Thoracic aorta (tissue), 2 donors: ENCODE results near the gene SH3RF1. TPM values are rescaled to one million over a fixed set of nuclear protein-coding genes. Genes with fewer than 3 reads are reported as not detected.
A peak's percentile ranks its signal among the peaks of the same experiment; 100 is the strongest.

Experiments used
- ATAC-seq: fragments of 150-250 bp; one replicate; pipeline ENCODE4 v1.8.0; 2017; ENCODE audit warnings: low read depth; ENCODE audit not compliant: insufficient number of reproducible peaks, low FRiP score
- DNase-seq: peaks from one replicate; pipeline ENCODE4 v3.0.0-alpha.2; 2020; ENCODE audit warnings: low spot score
- H3K27ac ChIP-seq, 2 donors: fragments of 200-600 bp; sonication (generic); 1 replicate in 1 of 2; 2 replicates in 1 of 2; pipeline ENCODE4 v1.5.1; 2016; ENCODE audit warnings: mild to moderate bottlenecking in 2 of 2, moderate library complexity in 2 of 2
- H3K27me3 ChIP-seq: fragments of 200-600 bp; sonication (generic); replicated peaks from 2 replicates; pipeline ENCODE4 v1.6.0; 2016; ENCODE audit warnings: mild to moderate bottlenecking; ENCODE audit not compliant: insufficient read depth
- H3K36me3 ChIP-seq: fragments of 200-600 bp; sonication (generic); one replicate; pipeline ENCODE4 v1.5.1; 2016
- H3K4me1 ChIP-seq, 2 donors: fragments of 200-600 bp; sonication (generic); 1 replicate in 1 of 2; 2 replicates in 1 of 2; pipeline versions ENCODE4 v1.5.1 to v1.6.0; 2016; ENCODE audit warnings: low read depth in 2 of 2, mild to moderate bottlenecking in 1 of 2; ENCODE audit not compliant: control insufficient read depth in 1 of 2
- H3K4me3 ChIP-seq: fragments of 200-600 bp; sonication (generic); 2 replicates; pipeline ENCODE4 v1.5.1; 2016; ENCODE audit warnings: mild to moderate bottlenecking
- H3K9me3 ChIP-seq: fragments of 200-600 bp; sonication (generic); 2 replicates; pipeline ENCODE4 v1.5.1; 2016
- CTCF ChIP-seq: fragments of 200-600 bp; sonication (generic); IDR thresholded peaks from one replicate; pipeline ENCODE4 v1.5.1; 2019; ENCODE audit warnings: antibody characterized with exemption
- total RNA-seq, 2 donors: library from RNA; depleted of rRNA; stranded (reverse); fragments of >200 nt; gene quantifications; one replicate each; pipeline versions ENCODE4 v1.1.0 to v1.2.3, GENCODE V29; 2016

SH3RF1 gene
- total RNA-seq, 2 donors from 2014 or later = 21.9 to 24.6 TPM

- H3K9me3 ChIP-seq = no peaks in the 10 kb centered on the region
- no peak for TF ChIP-seq CTCF
- no peak overlapping the region for H3K27ac ChIP-seq
- no peaks in the 10 kb centered on the region for H3K36me3 ChIP-seq
- ATAC-seq (no peak), DNase-seq (no peak)
- no peaks in the 10 kb centered on the region for H3K27me3 ChIP-seq
- no peak overlapping the region for H3K4me3 ChIP-seq
- H3K4me1 ChIP-seq = peaks cover 23 to 50% of the 10 kb centered on the region in 2 donors
Measured at GRCh38 chr4:169245061-169245460, 25.7 kb downstream of the SH3RF1 start.

GRCh38 chr4:169243825-169244609, 26.7 kb downstream of the SH3RF1 start:
- Histone ChIP-seq H3K4me1 (peaks cover 20 to 52% of the 10 kb centered on the region in 2 donors), H3K27ac (peak overlapping the region; percentile 31 to 43), H3K9me3 (no peaks in the 10 kb centered on the region), H3K27me3 (no peaks in the 10 kb centered on the region), H3K36me3 (no peaks in the 10 kb centered on the region), H3K4me3 (no peak overlapping the region)
- peak; percentile 78 for ATAC-seq
- no peak for DNase-seq
- TF ChIP-seq CTCF = no peak

- Histone ChIP-seq H3K27ac (peak overlapping the region in 1 of 2 donors; percentile 29), H3K36me3 (no peaks in the 10 kb centered on the region), H3K4me1 (peaks cover 38 to 77% of the 10 kb centered on the region in 2 donors), H3K4me3 (no peak overlapping the region), H3K27me3 (no peaks in the 10 kb centered on the region), H3K9me3 (no peaks in the 10 kb centered on the region)
- TF ChIP-seq CTCF = no peak
- ATAC-seq (no peak), DNase-seq (no peak)
Measured at GRCh38 chr4:169241464-169241863, 29.3 kb downstream of the SH3RF1 start.

DNA sequence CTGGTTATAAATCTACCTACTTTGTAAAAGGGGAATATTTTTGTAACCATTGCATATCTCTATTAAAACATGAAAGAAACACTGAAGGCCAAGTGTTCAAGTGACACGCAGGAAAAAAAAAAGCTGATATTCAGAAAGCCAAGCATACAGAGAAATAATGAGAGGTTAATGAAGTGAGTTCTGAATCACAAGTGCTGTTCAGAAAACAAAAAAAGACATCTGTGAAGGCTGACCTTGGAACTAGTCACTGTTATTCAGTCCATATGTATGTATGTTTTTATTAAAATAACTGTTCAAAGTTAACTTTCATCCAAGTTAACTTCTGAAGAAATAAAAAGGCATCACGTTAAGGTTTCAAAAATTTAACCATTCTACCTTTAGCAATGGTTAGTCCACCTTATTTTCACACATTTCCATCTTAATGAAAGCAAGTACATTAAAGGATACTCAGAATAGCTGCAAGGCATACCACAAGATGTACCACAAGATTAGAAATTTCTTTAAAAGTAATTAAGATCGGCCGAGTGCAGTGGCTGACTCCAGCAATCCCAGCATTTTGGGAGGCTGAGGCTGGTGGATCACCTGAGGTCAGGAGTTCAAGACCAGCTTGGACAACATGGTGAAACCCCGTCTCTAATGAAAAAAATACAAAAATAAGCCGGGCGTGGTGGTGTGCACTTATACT, 31.4 kb downstream of the SH3RF1 start:
- Histone ChIP-seq H3K9me3 (no peaks in the 10 kb centered on the region), H3K4me1 (peaks cover 35 to 84% of the 10 kb centered on the region in 2 donors), H3K36me3 (no peaks in the 10 kb centered on the region), H3K27me3 (no peaks in the 10 kb centered on the region), H3K27ac (no peak overlapping the region), H3K4me3 (no peak overlapping the region)
- DNase-seq = no peak
- TF ChIP-seq CTCF = no peak
- no peak for ATAC-seq

- no peaks in the 10 kb centered on the region for H3K27me3 ChIP-seq
- TF ChIP-seq CTCF = no peak
Measured at GRCh38 chr4:169238445-169238844, 32.3 kb downstream of the SH3RF1 start.

More at GRCh38 chr4:169238445-169238844, 32.3 kb downstream of the SH3RF1 start:
- ATAC-seq (peak; percentile 60), DNase-seq (peak; percentile 6)
- peaks cover 26 to 82% of the 10 kb centered on the region in 2 donors for H3K4me1 ChIP-seq
- H3K36me3 ChIP-seq = no peaks in the 10 kb centered on the region
- H3K4me3 ChIP-seq = no peak overlapping the region
- H3K27ac ChIP-seq = peak overlapping the region; percentile 19 to 54
- no peaks in the 10 kb centered on the region for H3K9me3 ChIP-seq
